Neural cell (in vitro differentiated cells): Measurements from ENCODE around the gene CYBRD1. TPM values are rescaled to one million over a fixed set of nuclear protein-coding genes. Genes with fewer than 3 reads are reported as not detected.

Source experiments
- H2AFZ ChIP-seq: fragments of 200-600, 300-800 bp; sonication (generic), shearing (Covaris generic); 2 replicates; pipeline ENCODE4 v1.6.0; 2014; ENCODE audit warnings: low read depth, mild to moderate bottlenecking, antibody characterized with exemption, low read length, moderate library complexity
- H3F3A ChIP-seq: fragments of 200-600 bp; shearing (Covaris generic); 2 replicates; pipeline ENCODE4 v1.6.1; 2016; ENCODE audit warnings: mild to moderate bottlenecking, moderate library complexity, mixed read lengths, antibody characterized with exemption, low read length; ENCODE audit not compliant: insufficient read depth, poor library complexity, severe bottlenecking
- H3K27ac ChIP-seq: fragments of 200-600, 300-800 bp; sonication (generic), shearing (Covaris generic); 2 replicates; pipeline ENCODE4 v1.5.1; 2014; ENCODE audit warnings: mild to moderate bottlenecking, low read length, moderate library complexity
- H3K27me3 ChIP-seq: fragments of 300-800, 200-600 bp; sonication (generic), shearing (Covaris generic); 2 replicates; pipeline ENCODE4 v1.6.0; 2014; ENCODE audit warnings: mild to moderate bottlenecking, low read depth, low read length, moderate library complexity; ENCODE audit not compliant: insufficient read depth
- H3K36me3 ChIP-seq: fragments of 300-800, 200-600 bp; sonication (generic), shearing (Covaris generic); 2 replicates; pipeline ENCODE4 v1.5.1; 2014; ENCODE audit warnings: mild to moderate bottlenecking, antibody characterized with exemption, low read length, moderate library complexity; ENCODE audit not compliant: insufficient read depth
- H3K4me2 ChIP-seq: fragments of 300-800, 200-600 bp; sonication (generic), shearing (Covaris generic); 2 replicates; pipeline ENCODE4 v1.6.0; 2014; ENCODE audit warnings: mild to moderate bottlenecking, low read length
- H3K4me3 ChIP-seq: fragments of 300-800, 200-600 bp; sonication (generic), shearing (Covaris generic); 2 replicates; pipeline ENCODE4 v1.5.1; 2014; ENCODE audit warnings: mild to moderate bottlenecking, low read length, moderate library complexity
- H3K79me2 ChIP-seq: fragments of 200-600 bp; shearing (Covaris generic); replicated peaks from 2 replicates; pipeline ENCODE4 v1.6.0; 2014; ENCODE audit warnings: mild to moderate bottlenecking, low read length, moderate library complexity; ENCODE audit not compliant: insufficient read depth
- H3K9ac ChIP-seq: fragments of 300-800, 200-600 bp; sonication (generic), shearing (Covaris generic); 2 replicates; pipeline ENCODE4 v1.6.1; 2016; ENCODE audit warnings: mild to moderate bottlenecking, low read length, mixed read lengths
- H3K9me2 ChIP-seq: fragments of 200-600 bp; shearing (Covaris generic); 2 replicates; pipeline ENCODE4 v1.6.1; 2016; ENCODE audit warnings: mild to moderate bottlenecking, low read length, mixed read lengths; ENCODE audit not compliant: insufficient read depth
- H3K9me3 ChIP-seq: fragments of 200-600, 300-800 bp; sonication (generic), shearing (Covaris generic); 2 replicates; pipeline ENCODE4 v1.6.1; 2016; ENCODE audit warnings: mild to moderate bottlenecking, mixed run types, low read length, moderate library complexity, mixed read lengths
- H4K20me1 ChIP-seq: fragments of 200-600 bp; shearing (Covaris generic); 2 replicates; pipeline ENCODE4 v1.6.1; 2016; ENCODE audit warnings: mild to moderate bottlenecking, mixed run types; ENCODE audit not compliant: insufficient read depth
- CTCF ChIP-seq: fragments of 450-650 bp; IDR thresholded peaks from 2 replicates; pipeline ENCODE4 v1.5.1; 2014; ENCODE audit warnings: antibody characterized with exemption, mild to moderate bottlenecking, moderate library complexity; ENCODE audit not compliant: poor library complexity, severe bottlenecking
- EP300 ChIP-seq: fragments of 450-650 bp; conservative IDR thresholded peaks from 2 replicates; pipeline ENCODE4 v1.6.1; 2014; ENCODE audit warnings: antibody characterized with exemption, mild to moderate bottlenecking, moderate library complexity; ENCODE audit not compliant: poor library complexity, severe bottlenecking
- EZH2 ChIP-seq: fragments of 200-600, 300-800 bp; shearing (Covaris generic), sonication (generic); IDR thresholded peaks from 2 replicates; pipeline ENCODE4 v1.6.1; 2014; ENCODE audit warnings: antibody characterized with exemption, low read length, borderline replicate concordance, mild to moderate bottlenecking; ENCODE audit not compliant: insufficient read depth, poor library complexity, severe bottlenecking
- MXI1 ChIP-seq: fragments of 450-650 bp; conservative IDR thresholded peaks from 2 replicates; pipeline ENCODE4 v1.6.1; 2014; ENCODE audit warnings: antibody characterized with exemption, mild to moderate bottlenecking; ENCODE audit not compliant: poor library complexity, severe bottlenecking
- POLR2AphosphoS5 ChIP-seq: IDR thresholded peaks from 2 replicates; pipeline ENCODE4 v1.6.1; 2012
- RAD21 ChIP-seq: fragments of 450-650 bp; conservative IDR thresholded peaks from 2 replicates; pipeline ENCODE4 v1.6.1; 2014; ENCODE audit warnings: antibody characterized with exemption, mild to moderate bottlenecking, moderate library complexity
- SMC3 ChIP-seq: fragments of 450-650 bp; conservative IDR thresholded peaks from 2 replicates; pipeline ENCODE4 v1.6.1; 2014; ENCODE audit warnings: antibody characterized with exemption, mild to moderate bottlenecking, moderate library complexity; ENCODE audit not compliant: poor library complexity
- TAF1 ChIP-seq: IDR thresholded peaks from 2 replicates; pipeline ENCODE4 v1.6.1; 2012; ENCODE audit warnings: low read depth
- polyA plus RNA-seq: library from polyadenylated mRNA; depleted of rRNA; stranded (reverse); fragments of >200 nt; gene quantifications from 2 replicates; pipeline ENCODE4 v1.2.3, GENCODE V29; 2014
- TF ChIP-seq, protein P1 (sequence below): IDR thresholded peaks from 2 replicates; pipeline ENCODE4 v1.6.1; 2012; ENCODE audit warnings: borderline replicate concordance

Gene CYBRD1
- polyA plus RNA-seq, 1 donor from 2014 or later: 0.10 TPM

DNA sequence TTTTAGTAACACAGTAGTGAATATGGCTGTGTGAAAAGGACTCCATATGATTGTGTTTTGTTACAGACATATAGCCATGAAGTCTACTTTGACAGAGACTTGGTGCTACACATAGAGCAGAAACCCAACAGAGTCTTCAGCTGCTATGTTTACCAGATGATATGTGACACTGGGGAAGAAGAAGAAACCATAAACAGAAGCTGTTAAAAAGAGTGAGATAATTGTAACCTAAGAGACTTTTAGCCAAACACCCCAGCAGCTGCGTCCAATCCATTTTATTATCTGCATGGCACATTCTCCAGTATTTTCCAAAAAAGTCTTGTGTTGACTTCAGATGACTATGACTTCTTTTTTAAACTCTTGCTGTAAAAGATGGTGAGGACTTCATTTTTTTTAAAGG lies 41.4 kb upstream of the CYBRD1 start:
- Histone ChIP-seq H3F3A (no peaks in the 10 kb centered on the region), H3K4me2 (no peak overlapping the region), H3K9me2 (no peaks in the 10 kb centered on the region), H3K4me3 (no peak overlapping the region), H3K36me3 (no peaks in the 10 kb centered on the region), H3K27me3 (no peaks in the 10 kb centered on the region), H3K9me3 (no peaks in the 10 kb centered on the region), H3K9ac (no peak overlapping the region), H3K27ac (no peak overlapping the region), H2AFZ (no peak overlapping the region), H3K79me2 (no peaks in the 10 kb centered on the region), H4K20me1 (no peaks in the 10 kb centered on the region)
- TF ChIP-seq EZH2: no peak
- no peak for TF ChIP-seq RAD21
- TF ChIP-seq, protein P1, sequence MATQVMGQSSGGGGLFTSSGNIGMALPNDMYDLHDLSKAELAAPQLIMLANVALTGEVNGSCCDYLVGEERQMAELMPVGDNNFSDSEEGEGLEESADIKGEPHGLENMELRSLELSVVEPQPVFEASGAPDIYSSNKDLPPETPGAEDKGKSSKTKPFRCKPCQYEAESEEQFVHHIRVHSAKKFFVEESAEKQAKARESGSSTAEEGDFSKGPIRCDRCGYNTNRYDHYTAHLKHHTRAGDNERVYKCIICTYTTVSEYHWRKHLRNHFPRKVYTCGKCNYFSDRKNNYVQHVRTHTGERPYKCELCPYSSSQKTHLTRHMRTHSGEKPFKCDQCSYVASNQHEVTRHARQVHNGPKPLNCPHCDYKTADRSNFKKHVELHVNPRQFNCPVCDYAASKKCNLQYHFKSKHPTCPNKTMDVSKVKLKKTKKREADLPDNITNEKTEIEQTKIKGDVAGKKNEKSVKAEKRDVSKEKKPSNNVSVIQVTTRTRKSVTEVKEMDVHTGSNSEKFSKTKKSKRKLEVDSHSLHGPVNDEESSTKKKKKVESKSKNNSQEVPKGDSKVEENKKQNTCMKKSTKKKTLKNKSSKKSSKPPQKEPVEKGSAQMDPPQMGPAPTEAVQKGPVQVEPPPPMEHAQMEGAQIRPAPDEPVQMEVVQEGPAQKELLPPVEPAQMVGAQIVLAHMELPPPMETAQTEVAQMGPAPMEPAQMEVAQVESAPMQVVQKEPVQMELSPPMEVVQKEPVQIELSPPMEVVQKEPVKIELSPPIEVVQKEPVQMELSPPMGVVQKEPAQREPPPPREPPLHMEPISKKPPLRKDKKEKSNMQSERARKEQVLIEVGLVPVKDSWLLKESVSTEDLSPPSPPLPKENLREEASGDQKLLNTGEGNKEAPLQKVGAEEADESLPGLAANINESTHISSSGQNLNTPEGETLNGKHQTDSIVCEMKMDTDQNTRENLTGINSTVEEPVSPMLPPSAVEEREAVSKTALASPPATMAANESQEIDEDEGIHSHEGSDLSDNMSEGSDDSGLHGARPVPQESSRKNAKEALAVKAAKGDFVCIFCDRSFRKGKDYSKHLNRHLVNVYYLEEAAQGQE: no peak
- no peak for TF ChIP-seq POLR2AphosphoS5
- no peak for TF ChIP-seq CTCF
- no peak for TF ChIP-seq EP300
- no peak for TF ChIP-seq TAF1
- no peak for TF ChIP-seq MXI1
- TF ChIP-seq SMC3: no peak

GRCh38 chr2:171482308-171482707 lies 40.0 kb upstream of the CYBRD1 start:
- no peak for TF ChIP-seq EP300
- TF ChIP-seq RAD21: no peak
- TF ChIP-seq MXI1: no peak
- TF ChIP-seq POLR2AphosphoS5: no peak
- no peak for TF ChIP-seq SMC3
- TF ChIP-seq EZH2: no peak
- TF ChIP-seq TAF1: no peak
- no peak for TF ChIP-seq CTCF
- Histone ChIP-seq H3K9me3 (no peaks in the 10 kb centered on the region), H3K4me2 (no peak overlapping the region), H3F3A (no peaks in the 10 kb centered on the region), H3K4me3 (no peak overlapping the region), H3K27ac (no peak overlapping the region), H3K27me3 (no peaks in the 10 kb centered on the region), H2AFZ (no peak overlapping the region), H3K9me2 (no peaks in the 10 kb centered on the region), H3K79me2 (no peaks in the 10 kb centered on the region), H3K9ac (no peak overlapping the region), H4K20me1 (no peaks in the 10 kb centered on the region), H3K36me3 (no peaks in the 10 kb centered on the region)
